Ascending aorta (tissue), 2 donors: Measurements from ENCODE around the gene PHF5A. TPM values are rescaled to one million over a fixed set of nuclear protein-coding genes. Genes with fewer than 3 reads are reported as not detected.

Experiments
- DNase-seq, 2 donors: peaks; one replicate each; pipeline ENCODE4 v3.0.0-alpha.2; 2019; ENCODE audit warnings: low spot score in 2 of 2
- H3K27ac ChIP-seq, 2 donors: fragments of 200-600 bp; sonication (generic); one replicate each; pipeline ENCODE4 v1.5.1; 2016 to 2017; ENCODE audit warnings: mild to moderate bottlenecking in 1 of 2
- H3K27me3 ChIP-seq: fragments of 200-600 bp; sonication (generic); one replicate; pipeline ENCODE4 v1.5.1; 2017
- H3K36me3 ChIP-seq, 2 donors: fragments of 200-600 bp; sonication (generic); one replicate each; pipeline ENCODE4 v1.5.1; 2016
- H3K4me1 ChIP-seq, 2 donors: fragments of 200-600 bp; sonication (generic); one replicate each; pipeline ENCODE4 v1.5.1; 2016 to 2017; ENCODE audit warnings: mild to moderate bottlenecking in 1 of 2
- H3K4me3 ChIP-seq, 2 donors: fragments of 200-600 bp; sonication (generic); one replicate each; pipeline ENCODE4 v1.5.1; 2016 to 2017; ENCODE audit warnings: mild to moderate bottlenecking in 1 of 2
- H3K9me3 ChIP-seq, 2 donors: fragments of 200-600 bp; sonication (generic); one replicate each; pipeline ENCODE4 v1.5.1; 2016
- intact Hi-C: fragments of 100-400 bp; cut with DNase I; formaldehyde crosslinking; loops from one replicate; pipeline ENCODE4 v1.15.1; 2023
- total RNA-seq: library from RNA; depleted of rRNA; stranded (reverse); fragments of >200 nt; gene quantifications from one replicate; pipeline ENCODE4 v1.1.0, GENCODE V29; 2016
- TF ChIP-seq, protein P1 (sequence below), 3 experiments: fragments of 200-600 bp in 2 of 3; fragments of 450-650 bp in 1 of 3; sonication (generic) in 2 of 3; IDR thresholded peaks; one replicate each; pipeline ENCODE4 v1.5.1; 2016 to 2019; ENCODE audit warnings: antibody characterized with exemption in 3 of 3, mild to moderate bottlenecking in 1 of 3, moderate library complexity in 1 of 3

The PHF5A gene, protein sequence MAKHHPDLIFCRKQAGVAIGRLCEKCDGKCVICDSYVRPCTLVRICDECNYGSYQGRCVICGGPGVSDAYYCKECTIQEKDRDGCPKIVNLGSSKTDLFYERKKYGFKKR
- total RNA-seq: 4.8 TPM

DNA sequence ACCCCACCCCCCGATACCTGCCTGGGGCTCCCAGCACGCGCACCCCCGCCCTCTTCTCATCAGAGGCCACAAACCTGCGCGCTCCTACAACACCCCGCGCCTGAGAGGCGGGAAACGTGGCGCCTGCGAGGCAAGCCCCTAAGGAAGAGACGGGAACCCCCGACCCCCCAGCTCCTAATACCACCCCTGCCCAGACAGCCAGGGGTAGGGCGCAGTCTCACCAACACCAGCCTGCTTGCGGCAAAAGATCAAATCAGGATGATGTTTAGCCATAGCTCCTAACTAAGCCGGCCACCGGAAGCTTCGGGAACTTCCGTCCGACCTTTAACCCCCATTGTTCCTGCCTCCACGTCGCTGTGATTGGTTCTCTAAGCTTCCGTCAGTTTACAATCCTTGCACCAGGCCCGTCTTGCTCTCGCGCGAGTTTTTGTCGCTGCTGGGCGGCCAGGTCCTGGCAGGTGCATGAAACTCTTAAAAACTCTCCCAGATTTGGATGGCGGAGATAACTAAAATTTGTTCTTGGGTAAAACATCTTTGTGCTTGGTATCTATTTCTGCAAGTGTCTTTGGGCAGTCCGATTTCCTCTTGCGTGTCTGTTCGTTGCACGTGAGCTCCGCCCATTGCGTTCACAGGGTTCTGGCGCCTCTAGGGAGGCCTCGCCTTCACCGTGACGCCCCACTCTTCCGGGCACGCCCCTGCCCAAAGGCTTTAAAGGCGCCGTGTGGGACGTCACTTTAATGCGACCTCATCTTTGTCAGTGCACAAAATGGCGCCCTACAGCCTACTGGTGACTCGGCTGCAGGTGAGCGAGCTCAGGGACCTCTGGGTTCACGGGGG, at the start of gene PHF5A, which contains the start of gene ACO2:
TSS of gene PHF5A (minus strand) at position 312 of the 837 bp plus-strand sequence. CDS start at position 273, 39 bp downstream.
TSS of gene ACO2 (plus strand) at position 737 of the 837 bp plus-strand sequence. CDS start at position 767, 30 bp downstream.
- Histone ChIP-seq H3K4me1 (peaks cover 3 to 17% of the 10 kb centered on the region in 2 donors), H3K27ac (peak within 1 kb of the TSS; percentile 93 to 96)

DNA sequence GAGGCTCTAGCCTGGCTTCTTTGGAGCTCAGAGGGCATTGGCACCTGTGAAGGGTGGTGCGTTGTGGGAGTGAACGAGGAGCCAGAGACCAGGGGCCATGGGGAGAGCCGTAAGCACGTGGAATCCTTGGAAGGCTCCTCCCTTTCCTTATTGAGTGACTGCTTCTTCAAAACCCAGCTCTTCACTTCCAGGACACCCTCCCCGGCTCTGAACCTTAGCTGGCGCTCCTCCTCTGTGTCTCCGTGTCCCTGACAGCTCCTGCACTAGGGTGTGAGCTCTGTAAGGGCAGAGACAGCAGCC, 49.5 kb upstream of the PHF5A start:
- Histone ChIP-seq H3K4me1 (peaks cover 0 to 8% of the 10 kb centered on the region in 2 donors), H3K36me3 (peaks cover 36 to 38% of the 10 kb centered on the region in 2 donors), H3K27me3 (no peaks in the 10 kb centered on the region), H3K9me3 (no peaks in the 10 kb centered on the region), H3K4me3 (no peak overlapping the region), H3K27ac (peak overlapping the region; percentile 27 to 44)
- TF ChIP-seq, protein P1, sequence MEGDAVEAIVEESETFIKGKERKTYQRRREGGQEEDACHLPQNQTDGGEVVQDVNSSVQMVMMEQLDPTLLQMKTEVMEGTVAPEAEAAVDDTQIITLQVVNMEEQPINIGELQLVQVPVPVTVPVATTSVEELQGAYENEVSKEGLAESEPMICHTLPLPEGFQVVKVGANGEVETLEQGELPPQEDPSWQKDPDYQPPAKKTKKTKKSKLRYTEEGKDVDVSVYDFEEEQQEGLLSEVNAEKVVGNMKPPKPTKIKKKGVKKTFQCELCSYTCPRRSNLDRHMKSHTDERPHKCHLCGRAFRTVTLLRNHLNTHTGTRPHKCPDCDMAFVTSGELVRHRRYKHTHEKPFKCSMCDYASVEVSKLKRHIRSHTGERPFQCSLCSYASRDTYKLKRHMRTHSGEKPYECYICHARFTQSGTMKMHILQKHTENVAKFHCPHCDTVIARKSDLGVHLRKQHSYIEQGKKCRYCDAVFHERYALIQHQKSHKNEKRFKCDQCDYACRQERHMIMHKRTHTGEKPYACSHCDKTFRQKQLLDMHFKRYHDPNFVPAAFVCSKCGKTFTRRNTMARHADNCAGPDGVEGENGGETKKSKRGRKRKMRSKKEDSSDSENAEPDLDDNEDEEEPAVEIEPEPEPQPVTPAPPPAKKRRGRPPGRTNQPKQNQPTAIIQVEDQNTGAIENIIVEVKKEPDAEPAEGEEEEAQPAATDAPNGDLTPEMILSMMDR (IDR thresholded peaks at IDR 0.05): no peak
- intact Hi-C loops: loop anchor here (5.0 kb wide), 3 partner anchors 36 to 216 kb away; partner anchors contain the start of genes ACO2, PHF5A and ZC3H7B
- DNase-seq: no peak

More for the DNA sequence above, at the start of gene PHF5A, which contains the start of gene ACO2:
- Histone ChIP-seq H3K27me3 (no peaks in the 10 kb centered on the region), H3K4me3 (peak within 1 kb of the TSS; percentile 94 to 97), H3K36me3 (peaks cover 25 to 38% of the 10 kb centered on the region in 2 donors), H3K9me3 (no peaks in the 10 kb centered on the region)
- TF ChIP-seq, protein P1 (IDR thresholded peaks at IDR 0.05): no peak
- DNase-seq: peak; percentile 87 to 98
- intact Hi-C loops: loop anchor here (1.0 to 5.0 kb wide), 6 partner anchors 20 to 516 kb away; partner anchors contain the start of genes RBX1 and TEF

DNA sequence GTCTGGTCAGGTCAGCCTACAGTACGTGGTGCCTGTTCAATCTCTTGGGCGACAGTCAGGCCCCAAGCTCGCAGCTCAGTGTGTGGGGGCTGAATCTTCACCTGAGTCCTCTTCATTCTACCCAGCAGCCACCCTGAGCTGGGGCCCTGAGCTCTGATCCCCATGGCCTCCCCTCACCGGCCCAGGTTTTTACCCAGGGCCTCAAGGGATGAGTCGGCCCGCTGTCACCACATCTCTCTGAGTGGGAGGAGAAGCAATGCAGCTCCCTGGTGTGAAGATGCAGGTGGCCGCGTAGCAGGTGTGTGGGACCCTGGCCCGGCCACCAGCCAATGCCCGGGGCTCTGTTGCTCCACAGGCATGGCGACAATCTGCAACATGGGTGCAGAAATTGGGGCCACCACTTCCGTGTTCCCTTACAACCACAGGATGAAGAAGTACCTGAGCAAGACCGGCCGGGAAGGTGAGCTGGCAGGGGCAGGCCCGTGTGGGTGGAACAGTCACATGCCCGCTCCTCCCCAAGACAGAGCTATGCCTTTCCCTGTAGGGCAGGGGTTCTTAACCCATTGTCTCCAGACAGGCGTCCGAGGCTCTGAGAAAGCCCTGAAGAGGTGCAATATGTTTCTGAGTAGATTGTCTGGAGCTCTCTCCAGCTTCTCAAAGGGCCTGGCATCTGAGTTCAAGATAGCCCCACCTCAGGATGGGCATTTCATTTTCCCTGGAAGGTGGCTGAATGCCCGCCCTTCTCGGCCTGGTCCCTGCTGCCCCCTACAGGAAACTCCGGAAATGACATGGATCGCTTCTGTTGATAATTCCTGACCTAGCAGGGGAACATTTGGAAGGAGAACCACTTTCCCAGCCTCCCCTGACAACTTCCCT, 48.9 kb upstream of the PHF5A start:
- H3K27me3 ChIP-seq: no peaks in the 10 kb centered on the region
- peaks cover 0 to 12% of the 10 kb centered on the region in 2 donors for H3K4me1 ChIP-seq
- no peak overlapping the region for H3K4me3 ChIP-seq
- H3K9me3 ChIP-seq: no peaks in the 10 kb centered on the region
- intact Hi-C loops: loop anchor here (1.0 to 5.0 kb wide), 5 partner anchors 35 to 215 kb away; partner anchors contain the start of genes ACO2, PHF5A and ZC3H7B
- peak in 1 of 2 donors; percentile 89 for DNase-seq
- peak overlapping the region; percentile 27 to 44 for H3K27ac ChIP-seq
- TF ChIP-seq, protein P1 (IDR thresholded peaks at IDR 0.05): peak; percentile 82 to 90 (median 89)
- peaks cover 38 to 41% of the 10 kb centered on the region in 2 donors for H3K36me3 ChIP-seq

DNA sequence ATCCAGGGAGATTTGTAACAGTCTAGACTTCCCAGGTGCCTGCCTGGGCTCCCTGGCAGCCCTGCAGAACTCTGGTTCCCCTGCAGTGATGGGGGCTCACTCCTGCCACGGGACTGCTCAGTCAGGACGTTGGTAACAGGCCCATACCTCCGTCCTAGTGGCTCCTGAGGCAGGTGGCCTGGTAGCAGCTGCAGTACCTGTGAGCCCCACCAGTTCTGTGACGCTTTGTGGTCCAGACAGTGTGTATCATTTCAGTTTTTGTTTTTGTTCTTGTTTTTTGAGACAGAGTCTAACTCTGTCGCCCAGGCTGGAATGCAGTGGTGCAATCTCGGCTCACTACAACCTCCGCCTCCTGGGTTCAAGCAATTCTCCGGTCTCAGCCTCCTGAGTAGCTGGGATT, 48.0 kb upstream of the PHF5A start:
- no peak overlapping the region for H3K27ac ChIP-seq
- TF ChIP-seq, protein P1 (IDR thresholded peaks at IDR 0.05): no peak
- no peak for DNase-seq
- H3K9me3 ChIP-seq: no peaks in the 10 kb centered on the region
- H3K36me3 ChIP-seq: peaks cover 41 to 47% of the 10 kb centered on the region in 2 donors
- no peaks in the 10 kb centered on the region for H3K27me3 ChIP-seq
- intact Hi-C loops: loop anchor here (2.0 to 5.0 kb wide), 4 partner anchors 34 to 214 kb away; partner anchors contain the start of genes ACO2, PHF5A and ZC3H7B
- H3K4me1 ChIP-seq: peaks cover 0 to 21% of the 10 kb centered on the region in 2 donors
- no peak overlapping the region for H3K4me3 ChIP-seq

DNA sequence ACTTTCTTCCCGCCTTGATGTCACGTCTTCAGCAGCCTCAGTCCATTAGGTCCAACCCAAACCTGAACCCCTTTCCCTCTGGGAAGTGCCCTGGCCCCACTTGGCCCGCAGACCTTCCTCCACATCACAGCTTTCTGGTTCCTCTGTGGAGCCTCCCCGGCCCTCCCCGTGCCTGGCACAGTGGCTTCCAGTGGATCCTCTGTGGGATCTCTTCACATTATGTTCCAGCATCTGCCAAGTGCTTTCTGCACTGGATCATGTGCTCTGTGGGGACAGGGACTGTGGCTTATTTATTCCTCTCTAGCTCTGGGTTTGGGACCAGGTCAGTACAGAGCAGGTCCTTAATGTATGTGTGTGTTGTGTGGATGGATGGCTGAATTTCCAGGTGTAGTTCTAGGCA, 44.9 kb upstream of the PHF5A start:
- no peak for DNase-seq
- peaks cover 4 to 29% of the 10 kb centered on the region in 2 donors for H3K4me1 ChIP-seq
- peaks cover 38 to 44% of the 10 kb centered on the region in 2 donors for H3K36me3 ChIP-seq
- TF ChIP-seq, protein P1 (IDR thresholded peaks at IDR 0.05): no peak
- H3K27ac ChIP-seq: peak overlapping the region in 1 of 2 donors; percentile 54
- no peak overlapping the region for H3K4me3 ChIP-seq
- intact Hi-C loops: no loop called here
- H3K9me3 ChIP-seq: no peaks in the 10 kb centered on the region
- no peaks in the 10 kb centered on the region for H3K27me3 ChIP-seq
